Renal cortical epithelial cell (primary cell): ENCODE measurements around the gene GALNT9. TPM values are rescaled to one million over a fixed set of nuclear protein-coding genes. Genes with fewer than 3 reads are reported as not detected.

ENCODE experiments used
- DNase-seq: peaks from one replicate; pipeline ENCODE4 v3.0.0-alpha.2; 2011; ENCODE audit warnings: low read depth
- total RNA-seq: library from RNA; depleted of rRNA; stranded (reverse); fragments of >200 nt; gene quantifications from 2 replicates; pipeline ENCODE4 v1.2.3, GENCODE V29; 2014

GALNT9 gene
- total RNA-seq, 1 donor from 2014 or later: 4.2 TPM

DNA sequence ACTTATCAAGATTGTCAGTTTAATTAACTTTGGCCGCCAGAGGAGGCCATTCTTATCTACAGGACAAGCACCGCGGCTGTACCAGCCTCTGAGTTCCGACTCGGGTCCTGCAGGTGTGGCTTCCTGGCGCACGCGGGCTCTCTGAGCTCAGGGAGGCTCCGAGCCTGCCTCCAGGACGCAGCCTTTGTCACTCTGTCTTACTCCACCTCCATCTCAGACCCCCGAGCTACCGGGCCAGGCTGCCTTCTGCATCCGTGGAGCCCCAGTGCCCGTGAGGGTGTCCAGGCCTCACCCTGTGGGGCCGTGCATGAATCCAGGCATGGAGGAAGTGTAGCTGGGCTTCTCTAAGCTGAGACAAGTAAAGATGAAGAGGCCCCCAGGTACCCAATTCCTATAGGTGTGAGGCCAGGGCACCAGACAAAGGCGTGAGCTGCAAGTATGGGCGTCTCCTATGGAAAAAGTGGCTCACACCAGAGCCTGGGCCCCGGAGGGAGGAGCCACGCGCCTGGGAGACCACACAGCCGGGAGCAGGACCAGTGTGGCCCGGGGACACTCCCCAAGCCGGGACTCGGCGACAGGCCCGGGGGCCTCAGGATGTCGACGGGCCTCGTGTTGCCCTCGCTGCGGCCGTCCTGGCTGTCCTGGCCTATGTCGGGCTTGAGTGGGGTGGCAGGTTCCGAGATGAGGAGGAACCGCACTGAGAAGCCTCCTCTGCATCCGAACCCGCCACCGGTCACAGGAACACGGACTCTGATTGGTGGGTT lies 142.3 kb downstream of the GALNT9 start:
- DNase-seq: no peak

DNA sequence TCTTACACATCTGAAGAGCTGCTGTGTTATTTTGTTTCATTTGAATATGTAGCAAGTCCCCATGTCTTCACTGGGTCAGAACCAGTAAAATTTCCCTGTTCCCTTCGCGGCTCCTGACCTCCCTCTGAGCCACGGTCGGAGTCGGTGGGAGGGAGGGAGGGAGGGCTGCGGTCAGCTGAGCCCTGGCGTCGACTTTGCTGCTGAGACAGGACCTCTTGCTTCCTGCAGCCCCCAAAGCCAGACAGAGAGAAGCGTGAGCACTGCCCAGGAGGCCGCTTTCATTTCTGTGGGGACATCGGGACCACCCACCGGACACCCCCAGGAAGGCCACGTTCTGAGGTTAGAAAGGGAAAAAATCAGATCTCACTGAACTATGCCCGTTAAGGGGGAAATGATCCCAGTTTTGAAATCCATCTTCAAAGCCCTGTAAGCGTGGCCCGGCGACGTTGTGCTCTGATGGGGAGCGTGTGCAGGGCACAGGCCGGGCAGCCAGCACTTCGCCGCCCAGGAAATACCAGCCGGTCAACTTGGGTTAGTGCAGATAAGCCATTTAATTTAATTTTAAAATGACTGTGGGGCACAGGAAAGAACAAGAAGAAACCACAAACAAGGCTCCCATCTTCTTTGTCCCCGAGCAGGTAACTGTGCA lies 143.1 kb downstream of the GALNT9 start:
- no peak for DNase-seq

DNA sequence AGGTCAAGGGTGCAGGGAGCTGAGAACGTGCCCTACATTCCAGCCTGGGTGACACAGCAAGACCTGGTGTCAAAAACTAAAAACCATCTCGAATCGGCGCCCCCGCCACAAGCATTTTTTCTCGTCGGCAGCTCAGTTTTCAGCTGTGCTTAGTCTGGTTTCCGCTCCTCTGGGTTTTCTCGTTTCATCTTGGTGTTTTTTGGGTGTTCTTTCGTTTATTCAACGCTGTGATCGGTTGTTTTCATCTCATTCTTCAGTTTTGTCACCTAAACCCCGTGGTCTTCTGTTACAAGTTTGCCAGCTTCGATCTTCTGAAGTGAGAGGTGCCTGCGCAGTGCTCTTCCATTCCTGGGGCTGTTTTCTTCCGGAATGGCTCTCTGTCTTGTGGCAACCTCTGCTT lies 143.7 kb downstream of the GALNT9 start:
- DNase-seq: no peak

DNA sequence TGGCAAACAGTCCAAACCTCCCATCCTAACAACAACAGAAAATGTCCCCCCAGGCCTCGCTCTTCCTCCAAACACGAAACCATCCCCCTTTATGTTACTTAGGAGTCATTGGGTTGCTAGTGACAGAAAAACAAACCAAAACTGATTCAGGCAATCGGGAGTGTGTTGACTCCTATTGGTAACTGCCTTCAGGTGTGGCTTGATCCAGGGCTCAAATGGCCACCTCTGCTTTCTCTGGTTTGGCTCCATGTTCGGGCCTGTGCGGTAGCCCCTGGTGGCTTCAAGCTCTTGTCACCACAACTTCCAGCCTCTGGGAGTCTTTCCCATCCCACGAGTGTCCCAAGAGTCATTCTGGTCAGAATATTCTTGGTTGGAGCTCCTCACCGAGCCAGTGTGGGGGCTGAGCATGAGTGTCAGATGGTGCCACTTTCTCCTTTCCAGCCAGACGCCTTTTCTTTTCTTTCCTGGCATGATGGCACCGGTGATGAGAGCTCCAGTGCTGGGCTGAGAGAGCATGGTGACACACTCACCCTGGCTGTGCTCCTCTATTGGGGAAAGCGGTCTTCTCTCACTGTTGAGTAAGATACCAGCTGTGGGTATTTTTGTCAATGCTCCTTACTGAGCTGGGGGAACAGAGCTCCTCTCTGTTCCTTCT lies 146.6 kb downstream of the GALNT9 start:
- DNase-seq: no peak

DNA sequence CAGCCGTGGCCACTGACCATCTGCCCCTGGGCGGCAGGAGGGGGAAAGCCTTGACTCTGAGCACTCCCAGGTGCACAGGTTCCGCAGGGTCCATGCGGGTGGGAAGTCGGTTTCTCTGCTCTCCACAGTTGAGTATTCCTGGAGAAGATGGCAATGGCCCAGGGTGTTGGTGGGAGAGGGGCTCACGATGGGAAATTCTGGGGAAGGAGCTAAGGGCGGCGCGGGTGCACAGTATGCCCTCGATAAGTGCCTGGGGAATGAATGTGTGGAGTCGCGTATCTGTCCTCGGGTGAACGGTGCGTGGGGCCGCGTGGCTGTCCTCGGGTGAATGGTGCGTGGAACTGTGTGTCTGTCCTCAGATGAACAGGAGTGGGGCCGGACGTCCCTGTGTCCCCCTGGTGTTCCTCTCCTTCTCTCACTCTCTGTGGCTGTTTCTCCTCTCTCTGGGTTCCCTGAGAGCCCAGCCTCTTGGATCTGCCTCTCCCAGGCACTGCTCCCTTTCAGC lies 147.1 kb downstream of the GALNT9 start:
- DNase-seq: no peak

DNA sequence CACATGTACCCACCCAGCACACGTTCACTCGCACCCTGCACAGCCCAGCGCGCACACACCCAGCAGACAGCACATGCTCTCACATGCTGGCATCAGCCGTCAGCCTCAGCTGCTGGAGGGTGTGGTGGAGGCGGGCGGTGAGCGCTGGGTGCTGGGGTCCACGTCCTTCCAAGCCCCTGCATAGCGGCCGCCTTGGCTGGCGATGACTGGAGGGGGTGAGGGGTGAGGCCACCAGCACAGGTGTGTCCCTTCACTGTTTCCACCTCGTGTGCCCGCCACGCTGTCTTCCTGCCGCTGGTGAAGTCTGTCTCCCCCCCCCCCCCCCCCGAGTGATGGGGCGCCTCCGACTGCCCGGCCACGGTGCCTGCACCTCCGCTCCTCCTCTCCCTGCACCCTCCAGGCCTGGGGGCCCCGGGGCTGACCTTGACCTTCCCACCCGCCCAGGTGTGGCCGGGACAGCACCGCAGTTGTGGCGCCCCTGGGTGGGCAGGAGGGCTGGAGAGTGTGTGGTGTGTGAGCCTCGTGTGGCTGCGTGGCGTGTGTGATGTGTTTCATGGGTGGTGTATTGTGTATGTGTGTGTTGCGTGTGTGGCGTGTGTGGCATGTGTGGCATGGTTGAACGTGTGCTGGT lies 147.7 kb downstream of the GALNT9 start:
- no peak for DNase-seq

DNA sequence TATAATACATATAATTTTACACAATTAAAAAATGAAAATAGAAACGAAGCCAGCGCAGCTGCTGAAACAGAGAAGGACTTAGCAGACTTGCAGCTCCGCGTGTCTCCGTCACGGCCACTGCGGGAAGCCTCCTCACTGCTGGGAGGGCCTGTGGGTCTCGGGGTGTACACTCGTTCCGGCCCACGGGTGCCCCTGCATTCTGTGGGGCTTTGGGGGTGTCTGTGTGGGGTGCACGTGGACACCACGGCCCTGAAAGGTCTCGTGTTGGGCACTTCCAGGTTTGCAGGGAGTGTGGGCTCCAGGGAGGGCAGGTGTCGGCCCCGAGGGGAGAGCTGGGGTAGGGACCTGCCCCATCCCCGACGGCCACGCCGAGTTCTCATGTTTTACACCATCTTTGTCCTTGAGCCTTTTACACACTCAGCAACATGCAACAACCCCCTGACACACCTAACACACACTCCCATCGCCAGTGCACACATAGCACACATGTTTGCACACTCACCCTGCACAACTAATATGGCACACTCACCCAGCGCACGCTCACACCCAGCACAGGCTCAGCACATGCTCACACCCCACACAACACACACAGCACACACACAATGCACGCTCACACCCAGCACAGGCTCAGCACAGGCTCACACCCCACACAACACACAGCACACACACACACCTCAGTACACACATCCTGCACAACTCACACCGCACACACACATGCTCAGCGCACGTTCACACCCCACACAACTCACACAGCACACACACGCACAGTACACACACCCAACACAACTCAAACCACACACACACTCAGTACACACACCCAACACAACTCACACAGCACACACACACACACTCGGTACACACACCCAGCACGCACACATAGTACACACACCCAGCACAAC lies 148.5 kb downstream of the GALNT9 start:
- DNase-seq: no peak

DNA sequence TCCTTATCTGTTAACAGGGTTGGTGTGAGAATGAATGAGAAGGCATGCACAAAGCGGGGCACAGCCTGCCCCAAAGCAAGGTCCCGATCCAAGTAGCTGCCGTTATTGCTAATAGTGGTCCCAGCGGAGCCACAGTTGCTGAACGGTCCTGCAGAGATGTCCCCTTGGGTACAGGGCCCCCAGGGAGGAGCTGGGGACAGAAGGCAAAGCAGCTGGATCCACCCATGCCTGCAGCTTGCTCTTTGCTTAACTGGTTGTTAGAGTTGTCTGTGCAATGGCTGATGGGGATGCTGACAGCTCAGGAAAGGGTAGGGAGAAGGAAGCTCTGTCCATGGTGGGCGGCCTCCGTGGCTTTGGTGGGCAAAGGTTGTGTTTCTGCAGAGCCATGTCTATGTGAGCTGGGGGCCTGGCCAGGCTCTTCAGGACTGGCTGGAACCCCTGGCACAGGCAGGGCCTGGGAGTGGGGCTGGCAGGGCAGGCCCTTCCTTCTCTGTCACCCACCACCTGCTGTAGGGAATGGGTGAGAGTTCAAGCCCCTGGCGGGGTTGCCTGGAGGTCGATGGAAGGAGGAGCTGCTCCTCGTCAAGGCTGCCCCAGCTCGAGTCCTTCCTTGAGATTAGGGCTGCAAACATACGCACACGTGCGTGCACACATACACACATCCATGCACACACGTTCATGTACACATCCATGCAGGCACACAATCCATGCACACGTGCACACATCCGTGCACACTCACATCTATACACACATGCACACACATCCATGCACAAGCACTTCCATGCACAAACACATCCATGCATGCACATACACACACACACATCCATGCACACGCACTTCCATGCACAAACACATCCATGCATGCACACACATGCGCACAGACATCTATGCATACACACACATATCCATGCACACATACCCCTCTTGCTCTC lies 149.7 kb downstream of the GALNT9 start:
- DNase-seq: no peak

DNA sequence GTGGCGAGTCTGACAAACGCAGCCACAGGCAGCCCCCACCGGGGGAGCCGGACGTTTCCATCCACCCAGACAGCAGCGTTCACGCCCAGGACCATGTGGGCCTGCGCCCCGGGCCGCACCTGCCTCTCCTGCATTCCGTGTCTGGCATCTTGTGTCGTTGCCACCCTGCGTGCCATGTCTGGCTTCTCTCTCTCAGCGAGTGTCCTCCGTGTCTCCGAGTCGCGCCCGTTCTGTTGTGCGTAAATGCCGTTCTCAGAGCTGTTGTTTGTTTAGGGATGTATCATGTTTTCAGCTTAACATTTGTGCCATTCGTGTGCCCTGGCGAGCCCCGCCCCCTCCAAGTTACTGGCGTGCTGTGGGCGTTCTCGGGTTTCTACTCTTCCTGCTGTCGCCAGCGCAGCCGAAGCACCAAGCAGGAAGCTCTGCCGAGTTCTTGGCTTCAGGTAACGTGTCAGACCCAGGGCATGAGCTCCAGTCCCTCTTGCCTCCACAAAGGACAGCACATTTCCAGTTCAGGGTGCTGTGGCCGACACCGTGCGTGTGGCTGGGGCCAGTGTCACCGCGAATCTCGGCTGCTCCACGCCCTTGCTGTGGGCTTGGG lies 150.5 kb downstream of the GALNT9 start:
- no peak for DNase-seq

DNA sequence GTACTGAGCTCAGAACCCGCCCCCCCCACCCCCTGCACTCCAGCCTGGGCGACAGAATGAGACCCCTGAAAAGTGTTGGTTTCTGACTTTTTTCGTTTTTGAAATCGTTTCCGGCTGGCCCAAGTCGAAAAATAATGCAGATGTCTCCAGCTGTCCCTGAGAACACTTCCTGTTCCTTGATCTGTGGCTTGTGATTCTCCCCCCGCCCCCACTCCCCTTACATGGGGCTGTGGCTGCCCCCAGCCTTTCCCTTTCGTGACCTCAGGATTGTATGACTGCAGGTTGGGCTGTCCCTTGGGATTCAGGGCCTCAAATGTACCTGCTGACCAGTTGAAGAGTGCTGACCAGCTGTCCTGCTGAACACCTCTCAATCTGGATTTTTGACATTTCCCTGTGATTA lies 151.1 kb downstream of the GALNT9 start:
- no peak for DNase-seq

DNA sequence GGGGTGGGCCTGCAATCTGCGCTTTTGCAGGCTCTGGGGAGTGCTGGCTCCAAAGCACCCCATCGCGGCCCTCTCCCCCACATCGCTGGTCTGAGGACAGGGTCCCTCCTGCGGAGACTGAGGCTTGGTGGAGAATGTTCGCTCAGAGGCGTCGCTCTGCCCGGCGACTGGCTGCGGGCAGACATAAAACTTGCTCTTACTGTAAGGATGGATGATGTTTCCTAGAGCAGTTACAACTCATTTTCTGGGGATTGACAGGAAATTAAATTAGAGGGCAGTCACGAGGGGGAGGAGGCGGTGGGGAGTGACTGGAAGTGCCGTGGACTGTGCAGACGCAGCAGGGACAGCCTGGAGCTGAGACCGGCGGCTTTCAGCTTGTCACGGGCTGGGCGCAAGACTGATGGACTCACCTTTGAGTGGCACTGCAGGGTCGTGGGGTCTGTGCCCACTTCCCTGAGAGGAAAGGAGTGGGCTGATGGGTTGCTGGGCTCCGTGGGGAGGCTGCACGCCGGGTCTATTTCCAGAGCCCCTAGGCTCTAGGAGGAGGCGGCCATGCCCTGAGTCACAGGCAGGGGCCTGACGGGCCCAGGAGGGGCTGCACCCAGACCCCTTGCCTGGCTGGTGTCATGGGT lies 152.4 kb downstream of the GALNT9 start:
- no peak for DNase-seq

DNA sequence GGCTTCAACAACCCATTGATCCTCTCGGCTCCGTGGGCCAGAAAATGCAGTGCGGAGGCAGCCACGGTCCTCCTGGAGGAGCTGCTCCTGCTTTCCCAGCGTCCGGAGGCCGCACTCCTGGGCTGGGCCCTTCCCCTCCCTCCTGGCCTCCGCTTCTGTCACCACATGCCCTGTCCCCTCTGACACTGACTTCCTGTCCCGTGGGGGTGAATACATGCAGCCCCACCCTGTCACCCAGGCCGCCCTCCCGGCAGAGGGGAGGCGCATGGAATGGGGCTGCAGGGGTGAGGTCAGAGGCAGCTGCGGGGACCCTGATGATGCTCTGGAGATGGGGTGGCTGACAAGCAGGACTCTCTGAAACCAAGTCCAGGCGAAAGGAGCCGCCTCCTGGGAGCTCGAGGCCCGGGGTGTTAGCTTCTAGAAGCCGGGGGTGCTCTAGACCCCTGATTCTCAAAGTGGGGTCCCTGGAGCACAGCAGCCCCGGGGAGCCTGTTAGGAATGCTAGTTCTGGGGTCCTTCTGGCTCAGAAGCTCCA lies 152.9 kb downstream of the GALNT9 start:
- no peak for DNase-seq

DNA sequence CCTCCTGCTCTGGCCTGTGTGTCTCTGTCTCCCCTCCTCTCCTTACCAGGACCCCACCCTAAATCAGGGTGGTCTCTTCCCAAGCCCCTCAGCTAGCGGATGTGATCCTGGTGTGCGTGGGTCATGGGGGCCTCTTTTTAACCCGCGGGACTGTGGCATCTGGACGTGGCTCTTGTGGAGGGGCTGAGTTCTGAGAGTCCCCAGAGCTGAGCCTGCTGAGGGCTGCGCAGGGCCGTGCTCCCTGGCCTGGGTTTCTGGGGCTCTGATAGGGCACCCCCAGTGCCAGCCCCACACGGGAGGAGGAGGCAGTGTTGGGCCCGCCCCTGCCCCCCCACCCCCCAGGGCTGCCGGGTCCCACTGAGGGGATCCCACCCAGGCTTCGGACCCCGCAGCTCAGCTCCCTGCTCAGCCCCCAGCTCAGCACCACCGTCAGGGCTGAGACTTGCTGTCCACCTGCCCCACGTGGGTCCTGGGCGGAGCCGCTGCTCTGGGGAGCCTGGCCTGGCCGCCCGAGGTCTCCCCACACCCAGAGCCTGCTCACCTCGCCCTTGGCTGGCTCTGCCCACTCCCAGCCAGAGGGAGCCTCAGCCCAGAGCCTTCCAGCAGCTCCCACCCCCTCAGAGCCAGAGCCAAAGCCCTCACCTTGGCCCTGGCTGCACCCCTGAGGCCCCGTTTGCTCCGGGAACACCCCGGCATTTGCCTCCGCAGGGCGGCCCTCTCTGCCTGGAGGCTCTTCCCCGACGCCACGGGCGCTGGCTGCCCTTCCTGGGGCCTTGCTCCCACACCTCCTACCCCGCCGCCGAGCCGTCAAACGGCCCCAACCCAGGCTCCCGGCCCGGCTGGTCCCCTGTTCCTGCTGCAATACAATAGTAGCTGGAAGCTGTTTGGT lies 153.6 kb downstream of the GALNT9 start:
- no peak for DNase-seq

DNA sequence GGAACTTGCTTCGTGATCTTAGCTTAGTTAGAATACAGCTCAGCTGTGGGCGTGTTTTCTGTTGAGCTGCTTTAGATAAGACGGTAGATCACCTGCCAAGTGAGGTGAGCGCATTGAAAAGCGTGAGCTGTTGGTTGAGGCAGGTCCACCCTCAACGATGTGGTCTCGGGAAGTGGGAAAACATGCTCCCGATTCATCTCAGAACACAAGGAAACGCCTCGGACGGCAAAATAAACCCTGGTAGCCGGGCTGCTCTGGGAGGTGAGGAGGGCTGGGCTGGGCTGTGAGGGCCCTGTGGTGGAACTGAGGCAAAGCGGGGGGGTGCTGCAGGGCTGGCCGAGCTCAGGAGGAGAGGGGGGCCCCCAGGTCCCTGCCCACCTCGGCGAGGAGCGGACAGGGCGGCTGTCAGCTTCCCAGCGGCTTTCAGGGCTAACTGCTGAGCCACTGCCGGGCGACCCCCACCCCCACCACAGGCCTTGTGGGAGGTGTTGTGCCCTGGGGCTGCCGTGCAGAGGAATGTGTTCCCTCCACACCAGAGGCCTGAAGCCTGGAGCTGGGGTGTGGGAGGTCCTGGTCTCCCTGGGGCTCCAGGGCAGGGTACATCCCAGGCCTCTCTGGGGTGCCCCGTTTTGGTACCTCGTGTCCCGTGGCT lies 154.4 kb downstream of the GALNT9 start:
- no peak for DNase-seq

DNA sequence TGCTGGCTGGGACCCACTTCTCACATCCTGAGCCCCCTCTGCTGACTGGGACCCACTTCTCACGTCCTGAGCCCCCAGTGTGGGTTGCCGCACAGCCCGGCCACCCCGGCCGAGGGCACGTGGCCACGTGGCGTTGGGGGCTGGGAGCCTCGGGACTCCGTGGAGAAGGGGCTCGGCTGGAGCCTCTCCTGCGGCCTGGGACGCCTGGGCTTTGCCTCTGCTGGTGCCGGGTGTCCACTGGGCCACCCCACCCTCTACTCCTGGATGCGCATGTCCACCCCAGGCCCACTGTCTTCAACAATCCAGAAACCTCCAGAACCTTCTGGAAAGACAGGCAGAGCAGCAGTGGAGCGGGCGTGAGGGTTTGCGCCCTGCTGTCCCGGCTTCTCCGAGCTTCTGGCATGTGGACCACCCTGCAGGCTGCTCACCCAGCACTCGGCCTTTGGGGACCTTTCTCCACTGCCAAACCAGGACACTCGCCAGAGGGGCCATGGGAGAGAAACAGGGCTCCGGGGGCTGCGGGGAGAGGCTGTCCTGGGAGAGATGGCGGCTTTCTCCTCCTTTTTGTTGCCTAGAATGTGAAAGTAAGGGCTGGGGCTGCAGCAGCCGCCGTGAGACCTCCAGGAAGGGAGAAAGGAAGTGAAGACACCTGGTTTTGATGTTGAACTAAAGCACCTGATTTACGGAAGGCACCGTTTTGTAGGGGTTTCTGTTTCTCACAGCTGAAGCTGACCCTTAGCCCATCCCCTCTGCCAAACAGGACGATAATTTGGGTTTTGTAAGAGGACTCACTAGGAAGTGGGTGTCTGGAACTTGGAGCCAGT lies 155.2 kb downstream of the GALNT9 start:
- DNase-seq: no peak
